ENCODE data around the gene CCDC102A. TPM values are rescaled to one million over a fixed set of nuclear protein-coding genes. Genes with fewer than 3 reads are reported as not detected.

Gene CCDC102A
- total and polyA plus RNA-seq, 2 donors (not counting 3 experiments of a cell fraction or from before 2014, with no cell fraction given) = 7.8 to 12.2 TPM

DNA sequence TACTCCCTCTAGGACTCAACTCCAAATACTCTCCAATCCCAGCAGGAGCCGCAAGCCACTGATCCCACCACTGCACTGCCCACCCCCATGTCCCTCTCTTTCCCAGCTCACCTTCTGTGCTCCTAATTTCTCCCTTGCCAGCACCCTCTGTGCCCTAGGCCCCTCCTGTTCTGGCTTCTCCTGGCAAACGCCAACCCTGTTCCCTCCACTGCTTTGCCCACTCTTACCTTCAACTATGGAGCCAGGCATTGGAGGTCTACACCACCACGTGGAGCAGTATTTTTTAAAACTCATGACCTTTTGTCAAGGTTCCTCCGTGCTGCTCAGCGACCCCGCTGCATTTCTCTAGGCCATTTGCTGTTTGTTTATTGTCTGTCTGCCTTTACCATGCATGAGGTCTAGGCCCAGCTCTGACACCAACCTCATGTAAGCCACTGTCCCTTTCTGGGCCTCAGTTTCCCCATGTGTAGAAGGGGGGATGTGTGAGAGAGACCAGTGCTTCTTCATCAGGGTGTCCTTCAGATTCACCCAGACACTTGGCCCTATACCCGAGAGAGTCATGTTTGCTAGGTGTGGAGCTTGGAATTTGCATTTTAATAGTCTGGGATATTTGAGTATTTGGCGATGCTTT, 4.6 kb downstream of the CCDC102A start:
- Histone ChIP-seq H3K27me3 (ENCODE audit: control insufficient read depth in 2 of 2, insufficient read depth in 2 of 2, low read length in 2 of 2) (no peaks in the 10 kb centered on the region), H2AFZ (ENCODE audit: low read depth, low read length) (no peak overlapping the region), H3K9ac (replicated peaks; ENCODE audit: extremely low read depth, insufficient read depth, low read length) (no peak overlapping the region), H4K20me1 (replicated peaks; ENCODE audit: control insufficient read depth, extremely low read depth, insufficient read depth, low read length) (no peaks in the 10 kb centered on the region), H3K4me1 (ENCODE audit: control insufficient read depth, extremely low read depth, insufficient read depth, low read length) (peaks cover 34% of the 10 kb centered on the region), H3K9me1 (replicated peaks; ENCODE audit: control insufficient read depth, extremely low read depth, insufficient read depth, low read length) (no peaks in the 10 kb centered on the region), H3K27ac (ENCODE audit: insufficient read depth, low read depth, low read length) (no peak overlapping the region), H3K4me2 (ENCODE audit: insufficient read depth, low read length) (no peak overlapping the region), H3K79me2 (ENCODE audit: control insufficient read depth, insufficient read depth, low read length) (no peaks in the 10 kb centered on the region), H3K4me3 (replicated peaks in 1 of 3; ENCODE audit: insufficient read depth in 1 of 3, low read depth in 1 of 3, low read length in 3 of 3) (no peak overlapping the region), H3K9me3 (replicated peaks; ENCODE audit: control insufficient read depth, insufficient read depth, low read length) (no peaks in the 10 kb centered on the region), H3K36me3 (ENCODE audit: control insufficient read depth in 2 of 2, extremely low read depth in 1 of 2, insufficient read depth in 2 of 2, low read length in 2 of 2) (no peaks in the 10 kb centered on the region)
- FAIRE-seq = no peak
- CTCF ChIA-PET = interaction anchor here (1.3 kb wide), 1 partner anchor 10 kb away, joined by 4 read pairs; no protein-coding TSS in a partner anchor
- TF ChIP-seq POLR2AphosphoS5 (IDR thresholded peaks at IDR 0.05; ENCODE audit: insufficient read depth, low read depth, low read length) (no peak), GATA2 (IDR thresholded peaks at IDR 0.05; ENCODE audit: insufficient read depth, insufficient read length, low read depth, low read length) (no peak), MYC (IDR thresholded peaks at IDR 0.05; ENCODE audit: low read depth, low read length) (no peak), EZH2 (IDR thresholded peaks at IDR 0.05; ENCODE audit: borderline replicate concordance, low read depth, low read length, severe bottlenecking) (no peak), FOS (IDR thresholded peaks at IDR 0.05; ENCODE audit: borderline replicate concordance, insufficient read depth, low read length) (no peak), POLR2A (IDR thresholded peaks at IDR 0.05; ENCODE audit: low read depth, low read length) (no peak), JUN (IDR thresholded peaks at IDR 0.05; ENCODE audit: borderline replicate concordance, insufficient read depth, insufficient read length, low read depth) (no peak)
- TF ChIP-seq, protein P1, sequence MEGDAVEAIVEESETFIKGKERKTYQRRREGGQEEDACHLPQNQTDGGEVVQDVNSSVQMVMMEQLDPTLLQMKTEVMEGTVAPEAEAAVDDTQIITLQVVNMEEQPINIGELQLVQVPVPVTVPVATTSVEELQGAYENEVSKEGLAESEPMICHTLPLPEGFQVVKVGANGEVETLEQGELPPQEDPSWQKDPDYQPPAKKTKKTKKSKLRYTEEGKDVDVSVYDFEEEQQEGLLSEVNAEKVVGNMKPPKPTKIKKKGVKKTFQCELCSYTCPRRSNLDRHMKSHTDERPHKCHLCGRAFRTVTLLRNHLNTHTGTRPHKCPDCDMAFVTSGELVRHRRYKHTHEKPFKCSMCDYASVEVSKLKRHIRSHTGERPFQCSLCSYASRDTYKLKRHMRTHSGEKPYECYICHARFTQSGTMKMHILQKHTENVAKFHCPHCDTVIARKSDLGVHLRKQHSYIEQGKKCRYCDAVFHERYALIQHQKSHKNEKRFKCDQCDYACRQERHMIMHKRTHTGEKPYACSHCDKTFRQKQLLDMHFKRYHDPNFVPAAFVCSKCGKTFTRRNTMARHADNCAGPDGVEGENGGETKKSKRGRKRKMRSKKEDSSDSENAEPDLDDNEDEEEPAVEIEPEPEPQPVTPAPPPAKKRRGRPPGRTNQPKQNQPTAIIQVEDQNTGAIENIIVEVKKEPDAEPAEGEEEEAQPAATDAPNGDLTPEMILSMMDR (IDR thresholded peaks at IDR 0.05; ENCODE audit: extremely low read depth in 1 of 2, insufficient read depth in 1 of 2, low read depth in 1 of 2, low read length in 2 of 2) = no peak
- TF ChIP-seq, protein P2, sequence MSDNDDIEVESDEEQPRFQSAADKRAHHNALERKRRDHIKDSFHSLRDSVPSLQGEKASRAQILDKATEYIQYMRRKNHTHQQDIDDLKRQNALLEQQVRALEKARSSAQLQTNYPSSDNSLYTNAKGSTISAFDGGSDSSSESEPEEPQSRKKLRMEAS (IDR thresholded peaks at IDR 0.05; ENCODE audit: insufficient read depth, insufficient read length) = no peak
- dilution Hi-C loops (cut with MboI; ENCODE audit: extremely low pct_ligation_motif_present, low sequenced_read_pairs) (no loop called here), intact Hi-C loops (cut with micrococcal nuclease) (no loop called here)
- BruUV-seq (replicated peaks) = no TSS peak
- no peak for DNase-seq (ENCODE audit: low read depth, low spot score)
- POLR2A ChIA-PET = no interaction called here

All from endothelial cell of umbilical vein (primary cell).